ENCODE data around the gene PI4K2B.
A peak's percentile ranks its signal among the peaks of the same experiment; 100 is the strongest.

The PI4K2B gene

DNA sequence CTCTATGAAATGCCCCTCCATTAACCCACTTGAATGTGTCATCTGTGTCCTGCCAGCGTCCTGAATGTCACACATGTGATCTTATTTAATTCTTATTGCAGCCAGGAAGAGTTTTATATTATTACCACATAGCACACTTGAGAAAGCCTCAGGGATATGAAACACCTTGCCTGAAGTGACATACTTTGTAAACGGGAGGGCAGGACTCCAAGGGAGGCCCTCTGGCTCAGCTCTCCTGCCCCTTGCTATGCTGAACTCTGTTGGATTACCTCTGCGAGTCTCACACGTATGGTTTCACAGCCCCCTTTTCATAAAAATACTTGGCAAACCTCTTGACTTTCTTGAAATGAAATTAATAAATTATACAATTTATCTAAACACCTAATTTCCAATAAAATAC lies 67.6 kb downstream of the PI4K2B start:
- Histone ChIP-seq H3K27ac (ENCODE audit: insufficient read depth, low read length, poor library complexity, severe bottlenecking) (no peak overlapping the region), H3K27me3 (replicated peaks; ENCODE audit: control insufficient read depth, insufficient read depth, low read length, poor library complexity, severe bottlenecking) (no peaks in the 10 kb centered on the region), H3K4me3 (ENCODE audit: insufficient read depth, low read depth, low read length, poor library complexity, severe bottlenecking) (no peak overlapping the region), H3K4me1 (ENCODE audit: control insufficient read depth, insufficient read depth, low read length, poor library complexity, severe bottlenecking) (no peaks in the 10 kb centered on the region), H3K9me3 (ENCODE audit: control insufficient read depth, low read length) (no peaks in the 10 kb centered on the region), H3K36me3 (ENCODE audit: control insufficient read depth, insufficient read depth, low read length) (no peaks in the 10 kb centered on the region)
- no peak for DNase-seq

DNA sequence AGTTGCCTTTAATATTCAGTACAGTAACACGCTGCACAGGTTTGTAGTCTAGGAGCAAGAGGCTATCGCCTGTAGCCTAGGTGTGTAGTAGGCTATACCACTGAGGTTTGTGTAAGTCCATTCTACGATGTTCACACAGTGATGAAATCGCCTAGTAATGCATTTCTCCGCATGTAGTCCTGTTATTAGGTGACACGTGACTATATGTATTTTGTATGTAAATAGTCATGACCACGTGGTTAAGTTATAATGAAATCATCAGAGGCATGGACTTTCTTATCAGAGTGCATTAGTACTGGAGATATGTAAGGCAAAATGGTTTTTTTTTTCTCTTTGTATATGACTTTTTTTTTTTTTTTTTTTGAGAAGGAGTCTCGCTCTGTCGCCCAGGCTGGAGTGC lies 68.8 kb downstream of the PI4K2B start:
- no peak overlapping the region for H3K27ac ChIP-seq (ENCODE audit: insufficient read depth, low read length, poor library complexity, severe bottlenecking)
- H3K4me3 ChIP-seq (ENCODE audit: insufficient read depth, low read depth, low read length, poor library complexity, severe bottlenecking), result no peak overlapping the region
- no peaks in the 10 kb centered on the region for H3K9me3 ChIP-seq (ENCODE audit: control insufficient read depth, low read length)
- no peak for DNase-seq
- no peaks in the 10 kb centered on the region for H3K36me3 ChIP-seq (ENCODE audit: control insufficient read depth, insufficient read depth, low read length)
- no peaks in the 10 kb centered on the region for H3K27me3 ChIP-seq (replicated peaks; ENCODE audit: control insufficient read depth, insufficient read depth, low read length, poor library complexity, severe bottlenecking)
- H3K4me1 ChIP-seq (ENCODE audit: control insufficient read depth, insufficient read depth, low read length, poor library complexity, severe bottlenecking), result no peaks in the 10 kb centered on the region

DNA sequence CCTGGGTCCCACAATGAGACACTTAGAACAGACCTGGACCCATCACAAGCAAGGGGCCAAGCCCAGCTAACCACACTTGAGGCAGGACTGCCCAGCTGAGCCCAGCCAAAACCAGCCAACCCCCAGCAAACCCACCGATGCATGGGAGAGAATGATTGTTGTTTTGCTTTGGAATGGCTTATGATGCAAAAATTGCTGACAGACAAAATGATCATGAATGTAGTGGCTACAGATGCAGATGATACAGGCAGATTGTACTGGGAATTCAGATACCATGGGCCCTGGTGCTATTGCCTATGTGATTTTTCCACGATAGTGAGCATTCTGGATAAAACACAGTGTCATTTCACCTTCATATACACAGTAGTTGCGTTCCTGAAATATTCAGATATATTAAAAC lies 69.7 kb downstream of the PI4K2B start:
- H3K36me3 ChIP-seq (ENCODE audit: control insufficient read depth, insufficient read depth, low read length), result no peaks in the 10 kb centered on the region
- H3K27ac ChIP-seq (ENCODE audit: insufficient read depth, low read length, poor library complexity, severe bottlenecking), result no peak overlapping the region
- no peaks in the 10 kb centered on the region for H3K4me1 ChIP-seq (ENCODE audit: control insufficient read depth, insufficient read depth, low read length, poor library complexity, severe bottlenecking)
- no peaks in the 10 kb centered on the region for H3K9me3 ChIP-seq (ENCODE audit: control insufficient read depth, low read length)
- DNase-seq, result no peak
- H3K27me3 ChIP-seq (replicated peaks; ENCODE audit: control insufficient read depth, insufficient read depth, low read length, poor library complexity, severe bottlenecking), result no peaks in the 10 kb centered on the region
- H3K4me3 ChIP-seq (ENCODE audit: insufficient read depth, low read depth, low read length, poor library complexity, severe bottlenecking), result no peak overlapping the region

DNA sequence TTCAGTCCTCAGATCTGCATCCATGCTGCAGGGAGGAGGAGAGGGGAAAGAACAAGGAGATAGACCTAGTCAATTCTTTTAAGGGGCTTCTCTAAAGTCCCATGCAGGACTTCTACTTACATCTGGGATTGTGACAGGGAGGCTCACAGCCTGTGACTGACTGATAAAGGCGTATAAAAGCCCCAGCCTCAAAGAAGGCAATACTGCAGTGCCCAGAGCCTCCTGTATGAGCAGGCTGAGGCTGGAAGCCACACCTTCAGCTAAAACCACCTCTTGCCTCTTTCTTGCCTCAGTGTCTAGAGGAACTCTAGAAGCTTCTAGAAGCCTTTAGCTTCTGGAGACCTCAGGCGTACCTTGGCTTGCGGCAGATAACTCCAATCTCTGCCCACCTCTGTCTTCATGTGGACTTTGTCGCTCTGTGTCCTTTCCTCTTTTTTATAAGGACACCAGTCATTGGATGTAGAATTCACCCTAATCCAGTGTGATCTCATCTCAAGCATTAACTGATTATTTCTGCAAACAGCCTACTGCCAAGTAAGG lies 72.8 kb downstream of the PI4K2B start:
- Histone ChIP-seq H3K27me3 (replicated peaks; ENCODE audit: control insufficient read depth, insufficient read depth, low read length, poor library complexity, severe bottlenecking) (no peaks in the 10 kb centered on the region), H3K4me3 (ENCODE audit: insufficient read depth, low read depth, low read length, poor library complexity, severe bottlenecking) (no peak overlapping the region), H3K27ac (ENCODE audit: insufficient read depth, low read length, poor library complexity, severe bottlenecking) (no peak overlapping the region), H3K36me3 (ENCODE audit: control insufficient read depth, insufficient read depth, low read length) (no peaks in the 10 kb centered on the region), H3K4me1 (ENCODE audit: control insufficient read depth, insufficient read depth, low read length, poor library complexity, severe bottlenecking) (no peaks in the 10 kb centered on the region), H3K9me3 (ENCODE audit: control insufficient read depth, low read length) (no peaks in the 10 kb centered on the region)
- DNase-seq, result no peak

DNA sequence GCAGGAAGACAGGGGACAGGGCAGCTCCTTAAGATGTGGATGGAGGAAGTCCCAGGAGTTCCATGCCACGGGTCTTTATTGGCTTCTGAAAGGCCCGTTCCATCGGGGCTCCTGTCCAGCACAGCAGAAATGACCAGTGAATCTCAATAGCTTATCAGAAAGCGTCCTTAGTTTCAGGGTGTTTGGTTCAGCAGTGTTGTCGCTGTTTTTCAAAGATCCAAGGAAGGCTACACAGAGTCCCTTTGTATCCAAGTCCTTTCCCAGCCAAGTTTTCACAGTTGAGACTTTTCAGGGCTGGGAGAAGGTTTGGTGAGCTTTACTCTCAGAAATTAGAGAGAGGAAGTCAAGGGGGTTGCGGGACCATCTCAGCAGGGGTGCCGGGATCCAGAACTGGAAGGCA lies 73.8 kb downstream of the PI4K2B start:
- DNase-seq, result no peak
- Histone ChIP-seq H3K4me3 (ENCODE audit: insufficient read depth, low read depth, low read length, poor library complexity, severe bottlenecking) (no peak overlapping the region), H3K4me1 (ENCODE audit: control insufficient read depth, insufficient read depth, low read length, poor library complexity, severe bottlenecking) (no peaks in the 10 kb centered on the region), H3K36me3 (ENCODE audit: control insufficient read depth, insufficient read depth, low read length) (no peaks in the 10 kb centered on the region), H3K27me3 (replicated peaks; ENCODE audit: control insufficient read depth, insufficient read depth, low read length, poor library complexity, severe bottlenecking) (no peaks in the 10 kb centered on the region), H3K9me3 (ENCODE audit: control insufficient read depth, low read length) (no peaks in the 10 kb centered on the region), H3K27ac (ENCODE audit: insufficient read depth, low read length, poor library complexity, severe bottlenecking) (no peak overlapping the region)

DNA sequence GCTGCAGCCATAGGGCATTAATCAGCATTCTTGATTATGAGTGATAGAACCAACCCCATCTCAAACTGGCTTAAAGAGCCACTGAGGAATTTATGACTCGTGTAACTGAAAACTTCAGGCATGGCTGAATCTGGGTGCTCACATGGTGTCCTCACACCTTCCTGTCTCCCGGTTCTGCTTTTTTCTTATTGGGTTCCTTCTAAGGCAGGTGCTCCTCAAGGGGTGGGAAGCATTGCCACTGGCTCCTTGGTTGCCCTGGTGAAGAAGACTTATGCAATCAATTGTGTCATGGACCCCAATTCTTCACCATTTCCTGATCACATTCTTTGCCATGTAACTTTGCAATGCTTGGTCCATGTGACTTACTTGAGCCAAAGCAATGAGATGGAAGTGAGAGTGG lies 74.5 kb downstream of the PI4K2B start:
- Histone ChIP-seq H3K36me3 (ENCODE audit: control insufficient read depth, insufficient read depth, low read length) (no peaks in the 10 kb centered on the region), H3K27me3 (replicated peaks; ENCODE audit: control insufficient read depth, insufficient read depth, low read length, poor library complexity, severe bottlenecking) (no peaks in the 10 kb centered on the region), H3K4me1 (ENCODE audit: control insufficient read depth, insufficient read depth, low read length, poor library complexity, severe bottlenecking) (peaks cover 2% of the 10 kb centered on the region), H3K27ac (ENCODE audit: insufficient read depth, low read length, poor library complexity, severe bottlenecking) (no peak overlapping the region), H3K9me3 (ENCODE audit: control insufficient read depth, low read length) (no peaks in the 10 kb centered on the region), H3K4me3 (ENCODE audit: insufficient read depth, low read depth, low read length, poor library complexity, severe bottlenecking) (no peak overlapping the region)
- no peak for DNase-seq

DNA sequence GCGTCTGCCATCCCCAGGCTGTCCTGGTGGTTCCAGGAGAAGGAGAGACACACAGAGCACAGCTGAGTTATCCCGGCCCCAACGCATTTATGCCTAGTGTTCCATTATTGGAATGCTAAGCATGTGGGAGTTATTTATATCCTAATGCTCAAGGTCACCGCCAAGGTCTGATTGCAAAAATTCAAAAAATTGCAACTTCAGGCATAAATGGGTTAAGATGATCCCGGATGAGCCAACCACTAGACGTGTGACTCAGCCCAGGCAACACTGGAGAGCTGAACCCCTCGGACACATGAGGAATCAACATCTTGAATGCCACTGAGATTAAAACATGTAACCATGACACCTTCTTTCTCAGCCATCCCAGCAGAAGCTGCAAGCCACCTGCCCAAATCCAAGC lies 74.9 kb downstream of the PI4K2B start:
- Histone ChIP-seq H3K9me3 (ENCODE audit: control insufficient read depth, low read length) (no peaks in the 10 kb centered on the region), H3K36me3 (ENCODE audit: control insufficient read depth, insufficient read depth, low read length) (no peaks in the 10 kb centered on the region), H3K4me1 (ENCODE audit: control insufficient read depth, insufficient read depth, low read length, poor library complexity, severe bottlenecking) (peaks cover 4% of the 10 kb centered on the region), H3K27ac (ENCODE audit: insufficient read depth, low read length, poor library complexity, severe bottlenecking) (no peak overlapping the region), H3K27me3 (replicated peaks; ENCODE audit: control insufficient read depth, insufficient read depth, low read length, poor library complexity, severe bottlenecking) (no peaks in the 10 kb centered on the region), H3K4me3 (ENCODE audit: insufficient read depth, low read depth, low read length, poor library complexity, severe bottlenecking) (no peak overlapping the region)
- DNase-seq, result no peak

DNA sequence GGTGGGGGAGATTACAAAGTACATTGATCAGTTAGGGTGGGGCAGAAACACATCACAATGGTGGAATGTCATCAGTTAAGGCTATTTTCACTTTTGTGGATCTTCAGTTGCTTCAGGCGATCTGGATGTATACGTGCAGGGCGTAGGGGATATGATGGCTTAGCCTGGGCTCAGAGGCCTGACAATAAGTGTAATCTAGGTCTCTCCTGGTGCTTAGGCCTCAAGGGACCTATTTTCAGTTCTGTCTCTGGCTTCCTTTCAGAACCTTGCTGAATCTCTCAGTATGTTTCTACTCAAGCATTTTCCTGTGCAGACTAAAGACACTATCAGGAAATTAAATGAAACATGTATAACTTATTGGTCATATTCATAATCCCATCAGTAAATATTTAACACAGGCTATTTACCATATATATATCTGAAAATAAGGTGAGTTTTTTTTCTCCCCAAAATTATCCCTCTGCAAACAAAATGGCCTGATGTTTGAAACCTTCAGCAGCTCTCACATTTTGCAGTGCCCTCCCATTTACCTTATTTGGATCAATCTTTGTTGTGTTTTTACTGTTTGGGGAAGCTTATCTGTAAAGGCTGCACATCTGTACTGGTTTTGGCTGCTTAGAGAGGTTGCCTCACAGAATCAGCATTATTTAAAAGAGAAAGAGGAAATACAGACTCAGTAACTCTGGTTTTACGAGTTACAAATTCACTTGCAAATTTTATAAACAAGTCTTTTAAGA lies 76.4 kb downstream of the PI4K2B start:
- Histone ChIP-seq H3K27me3 (replicated peaks; ENCODE audit: control insufficient read depth, insufficient read depth, low read length, poor library complexity, severe bottlenecking) (no peaks in the 10 kb centered on the region), H3K4me3 (ENCODE audit: insufficient read depth, low read depth, low read length, poor library complexity, severe bottlenecking) (no peak overlapping the region), H3K9me3 (ENCODE audit: control insufficient read depth, low read length) (no peaks in the 10 kb centered on the region), H3K36me3 (ENCODE audit: control insufficient read depth, insufficient read depth, low read length) (no peaks in the 10 kb centered on the region), H3K27ac (ENCODE audit: insufficient read depth, low read length, poor library complexity, severe bottlenecking) (no peak overlapping the region), H3K4me1 (ENCODE audit: control insufficient read depth, insufficient read depth, low read length, poor library complexity, severe bottlenecking) (peaks cover 4% of the 10 kb centered on the region)
- DNase-seq, result no peak

DNA sequence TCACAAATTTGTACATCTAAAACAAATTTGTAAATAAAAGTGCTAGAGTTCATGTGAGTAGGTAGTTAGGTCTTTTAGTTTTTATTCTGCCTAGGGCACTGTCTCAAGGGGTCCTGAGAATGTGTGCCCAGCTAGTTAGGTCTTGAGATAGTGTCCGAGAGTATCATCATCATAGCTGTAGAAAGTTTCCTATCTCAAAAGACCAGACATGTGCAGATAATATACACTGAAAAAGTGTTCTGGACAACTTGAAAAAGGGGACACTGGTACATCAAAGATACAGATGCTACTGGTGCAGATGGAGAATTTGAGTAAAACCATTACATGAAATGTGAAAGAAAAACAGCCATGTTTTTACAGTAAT lies 77.0 kb downstream of the PI4K2B start:
- H3K36me3 ChIP-seq (ENCODE audit: control insufficient read depth, insufficient read depth, low read length), result peaks cover 1% of the 10 kb centered on the region
- H3K9me3 ChIP-seq (ENCODE audit: control insufficient read depth, low read length), result no peaks in the 10 kb centered on the region
- no peak for DNase-seq
- H3K4me1 ChIP-seq (ENCODE audit: control insufficient read depth, insufficient read depth, low read length, poor library complexity, severe bottlenecking), result peaks cover 4% of the 10 kb centered on the region
- no peaks in the 10 kb centered on the region for H3K27me3 ChIP-seq (replicated peaks; ENCODE audit: control insufficient read depth, insufficient read depth, low read length, poor library complexity, severe bottlenecking)
- no peak overlapping the region for H3K27ac ChIP-seq (ENCODE audit: insufficient read depth, low read length, poor library complexity, severe bottlenecking)
- H3K4me3 ChIP-seq (ENCODE audit: insufficient read depth, low read depth, low read length, poor library complexity, severe bottlenecking), result no peak overlapping the region

DNA sequence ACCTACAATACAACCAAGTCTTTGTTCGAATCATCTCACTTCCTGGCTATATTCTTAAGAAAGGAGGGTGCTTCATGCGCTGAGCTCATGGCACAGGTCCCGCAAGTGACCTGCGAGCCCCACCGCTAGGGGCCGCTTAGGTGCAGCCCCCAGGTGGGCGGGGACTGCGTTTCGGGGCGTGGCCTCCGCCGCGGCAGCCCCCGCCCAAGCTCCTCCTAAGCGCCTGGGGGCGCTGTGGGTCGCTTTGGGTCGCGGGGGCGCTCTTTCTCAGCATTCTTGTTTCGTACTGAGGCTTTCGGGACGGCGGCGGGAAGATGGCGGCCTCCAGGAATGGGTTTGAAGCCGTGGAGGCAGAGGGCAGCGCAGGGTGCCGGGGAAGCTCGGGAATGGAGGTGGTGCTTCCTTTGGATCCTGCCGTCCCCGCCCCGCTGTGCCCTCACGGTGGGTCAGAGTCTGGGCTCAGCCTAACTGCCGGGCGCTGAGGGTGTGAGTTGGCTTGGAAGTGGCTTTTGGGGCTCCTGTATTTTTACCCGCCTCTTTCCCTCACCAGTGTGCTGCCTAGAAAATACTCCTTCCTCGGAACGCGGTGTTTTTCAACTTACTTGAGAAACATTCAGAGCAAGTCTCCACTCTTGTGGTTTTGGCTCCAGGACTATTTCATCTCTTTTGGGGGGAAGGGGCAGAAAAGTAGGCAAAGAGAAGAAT lies 78.8 kb downstream of the PI4K2B start, which contains the start of gene ZCCHC4:
Gene ZCCHC4 (plus strand): TSS at position 279 of the 705 bp plus-strand sequence. CDS start 36 bp downstream, at position 315.
- DNase-seq, result peak; percentile 84 to 86 (median 85)
- peak within 1 kb of the TSS; percentile 68 for H3K27ac ChIP-seq (ENCODE audit: insufficient read depth, low read length, poor library complexity, severe bottlenecking)
- H3K36me3 ChIP-seq (ENCODE audit: control insufficient read depth, insufficient read depth, low read length), result peaks cover 9% of the 10 kb centered on the region
- H3K9me3 ChIP-seq (ENCODE audit: control insufficient read depth, low read length), result no peaks in the 10 kb centered on the region
- peaks cover 4% of the 10 kb centered on the region for H3K4me1 ChIP-seq (ENCODE audit: control insufficient read depth, insufficient read depth, low read length, poor library complexity, severe bottlenecking)
- H3K4me3 ChIP-seq (ENCODE audit: insufficient read depth, low read depth, low read length, poor library complexity, severe bottlenecking), result peak within 1 kb of the TSS; percentile 91
- H3K27me3 ChIP-seq (replicated peaks; ENCODE audit: control insufficient read depth, insufficient read depth, low read length, poor library complexity, severe bottlenecking), result no peaks in the 10 kb centered on the region
